CD8-positive, alpha-beta memory T cell (primary cell): ENCODE data around the gene PCDHGB2. TPM values are rescaled to one million over a fixed set of nuclear protein-coding genes. Genes with fewer than 3 reads are reported as not detected.
A peak's percentile ranks its signal among the peaks of the same experiment; 100 is the strongest.

Experiments
- CTCF ChIA-PET: fragments of 350-600 bp; sonication (Branson Sonifier 250); formaldehyde crosslinking; loops from one replicate; lab custom pipeline; 2021; ENCODE audit warnings: antibody characterized with exemption; lab: Charles Lee
- POLR2A ChIA-PET: fragments of 350-600 bp; sonication (Branson Sonifier 250); formaldehyde crosslinking; loops from one replicate; lab custom pipeline; 2021; ENCODE audit warnings: antibody characterized with exemption; lab: Charles Lee
- DNase-seq, 5 donors: peaks; one replicate each; pipeline versions ENCODE4 v3.0.0 to v3.0.0-alpha.2; 2020 to 2022; ENCODE audit warnings: mixed read lengths in 1 of 5
- H3K27ac ChIP-seq: one replicate; pipeline ENCODE4 v1.7.0; 2013; ENCODE audit warnings: low read depth, mild to moderate bottlenecking, low read length, moderate library complexity
- H3K27me3 ChIP-seq: 2 replicates; pipeline ENCODE4 v1.7.0; 2013; ENCODE audit warnings: low read length, mild to moderate bottlenecking; ENCODE audit not compliant: insufficient read depth, poor library complexity, severe bottlenecking
- H3K36me3 ChIP-seq: 2 replicates; pipeline ENCODE4 v1.7.0; 2013; ENCODE audit warnings: mild to moderate bottlenecking, low read length, moderate library complexity; ENCODE audit not compliant: insufficient read depth
- H3K4me1 ChIP-seq: 2 replicates; pipeline ENCODE4 v1.7.0; 2013; ENCODE audit warnings: mild to moderate bottlenecking, low read length, moderate library complexity; ENCODE audit not compliant: insufficient read depth
- H3K4me3 ChIP-seq: 2 replicates; pipeline ENCODE4 v1.7.0; 2013; ENCODE audit warnings: mild to moderate bottlenecking, low read length
- H3K9me3 ChIP-seq: 2 replicates; pipeline ENCODE4 v1.7.0; 2013; ENCODE audit warnings: mild to moderate bottlenecking, low read length
- H3K27ac Mint-ChIP-seq, 8 donors: one replicate each; pipeline ENCODE4 v1.8.0; 2020 to 2021; ENCODE audit warnings: mixed read lengths in 8 of 8, mild to moderate bottlenecking in 6 of 8, inconsistent platforms in 3 of 8, moderate library complexity in 3 of 8
- H3K27me3 Mint-ChIP-seq, 2 donors: one replicate each; pipeline ENCODE4 v1.8.0; 2020 to 2021; ENCODE audit warnings: mixed read lengths in 2 of 2, mild to moderate bottlenecking in 1 of 2, moderate library complexity in 1 of 2
- H3K36me3 Mint-ChIP-seq, 3 donors: one replicate each; pipeline ENCODE4 v1.8.0; 2020 to 2021; ENCODE audit warnings: mixed read lengths in 3 of 3, inconsistent platforms in 1 of 3, mild to moderate bottlenecking in 1 of 3
- H3K4me1 Mint-ChIP-seq, 3 donors: one replicate each; pipeline ENCODE4 v1.8.0; 2020 to 2021; ENCODE audit warnings: mixed read lengths in 3 of 3, inconsistent platforms in 1 of 3, mild to moderate bottlenecking in 1 of 3
- H3K4me3 Mint-ChIP-seq, 7 donors: one replicate each; pipeline ENCODE4 v1.8.0; 2020 to 2021; ENCODE audit warnings: mixed read lengths in 7 of 7, mild to moderate bottlenecking in 6 of 7, moderate library complexity in 4 of 7, inconsistent platforms in 2 of 7
- H3K9me3 Mint-ChIP-seq, 5 donors: one replicate each; pipeline ENCODE4 v1.8.0; 2020 to 2022; ENCODE audit warnings: mixed read lengths in 5 of 5, mild to moderate bottlenecking in 3 of 5, moderate library complexity in 2 of 5, inconsistent platforms in 1 of 5
- polyA plus RNA-seq: library from polyadenylated mRNA; unstranded; fragments of 300-500 nt; fragmentation: Illumina TruSeq; gene quantifications from one replicate; pipeline ENCODE4 v1.2.3, GENCODE V29; 2021
- total RNA-seq, 2 experiments: library from RNA; stranded (reverse); gene quantifications; one replicate each; pipeline ENCODE4 v1.2.3, GENCODE V29; 2021

Gene PCDHGB2
- total and polyA plus RNA-seq, 3 experiments from 2014 or later: 0.09 to 0.40 (median 0.33) TPM

DNA sequence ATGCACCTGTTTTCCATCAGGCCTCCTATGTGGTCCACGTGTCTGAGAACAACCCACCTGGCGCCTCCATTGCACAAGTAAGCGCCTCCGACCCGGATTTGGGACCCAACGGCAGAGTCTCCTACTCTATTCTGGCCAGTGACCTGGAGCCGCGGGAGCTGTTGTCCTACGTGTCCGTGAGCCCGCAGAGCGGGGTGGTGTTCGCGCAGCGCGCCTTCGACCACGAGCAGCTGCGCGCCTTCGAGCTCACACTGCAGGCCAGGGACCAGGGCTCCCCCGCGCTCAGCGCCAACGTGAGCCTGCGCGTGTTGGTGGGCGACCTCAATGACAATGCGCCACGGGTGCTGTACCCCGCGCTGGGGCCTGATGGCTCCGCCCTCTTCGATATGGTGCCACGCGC, 8.2 kb upstream of the PCDHGB2 start:
- H3K36me3 ChIP-seq: no peaks in the 10 kb centered on the region
- H3K4me3 Mint-ChIP-seq: no peak overlapping the region
- no peak for DNase-seq
- peaks cover 2 to 11% (median 3%) of the 10 kb centered on the region in 3 donors for H3K36me3 Mint-ChIP-seq
- no peaks in the 10 kb centered on the region for H3K4me1 Mint-ChIP-seq
- no peaks in the 10 kb centered on the region for H3K4me1 ChIP-seq
- H3K27me3 ChIP-seq: peaks cover 24% of the 10 kb centered on the region
- H3K9me3 Mint-ChIP-seq: peaks cover 0 to 57% (median 29%) of the 10 kb centered on the region in 5 donors
- H3K27me3 Mint-ChIP-seq: peaks cover 56 to 80% of the 10 kb centered on the region in 2 donors
- H3K4me3 ChIP-seq: no peak overlapping the region
- H3K9me3 ChIP-seq: no peaks in the 10 kb centered on the region
- no peak overlapping the region for H3K27ac ChIP-seq
- ChIA-PET CTCF (no interaction called here), POLR2A (no interaction called here)
- no peak overlapping the region for H3K27ac Mint-ChIP-seq

DNA sequence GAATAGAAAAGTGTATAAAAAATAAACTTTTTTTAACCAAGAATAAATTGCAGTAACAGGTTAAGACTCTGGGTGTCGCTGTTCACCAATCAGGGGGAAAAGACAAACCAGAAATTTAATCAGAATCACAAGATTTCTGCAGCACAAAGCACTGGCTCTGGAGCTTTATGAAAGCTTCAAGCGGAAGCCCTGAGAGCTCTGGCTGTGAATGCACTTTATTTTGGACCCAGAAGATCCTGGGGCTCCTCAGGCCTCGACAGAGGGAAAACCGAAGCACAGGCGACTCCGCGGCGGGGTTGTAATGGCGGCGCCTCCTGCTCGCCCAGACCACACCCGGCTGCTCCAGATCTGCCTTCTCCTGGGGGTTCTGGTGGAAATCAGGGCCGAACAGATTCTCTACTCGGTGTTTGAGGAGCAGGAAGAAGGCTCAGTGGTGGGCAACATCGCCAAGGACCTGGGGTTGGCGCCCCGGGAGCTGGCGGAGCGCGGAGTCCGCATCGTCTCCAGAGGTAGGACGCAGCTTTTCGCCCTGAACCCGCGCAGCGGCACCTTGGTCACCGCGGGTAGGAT, 4.8 kb upstream of the PCDHGB2 start, which contains the start of gene PCDHGA4:
Gene PCDHGA4, plus strand, starts transcription at position 122 of the 570 bp plus-strand sequence. Its CDS starts 87 bp downstream, at position 209.
- H3K4me3 ChIP-seq: no peak within 1 kb of the TSS
- CTCF ChIA-PET: interaction anchor here (1.0 to 1.6 kb wide), 2 partner anchors 9 to 20 kb away, joined by 3 to 4 read pairs; partner anchors contain the start of gene PCDHGA5
- peak within 1 kb of the TSS in 4 of 7 donors; percentile 6 to 45 (median 42) for H3K4me3 Mint-ChIP-seq

DNA sequence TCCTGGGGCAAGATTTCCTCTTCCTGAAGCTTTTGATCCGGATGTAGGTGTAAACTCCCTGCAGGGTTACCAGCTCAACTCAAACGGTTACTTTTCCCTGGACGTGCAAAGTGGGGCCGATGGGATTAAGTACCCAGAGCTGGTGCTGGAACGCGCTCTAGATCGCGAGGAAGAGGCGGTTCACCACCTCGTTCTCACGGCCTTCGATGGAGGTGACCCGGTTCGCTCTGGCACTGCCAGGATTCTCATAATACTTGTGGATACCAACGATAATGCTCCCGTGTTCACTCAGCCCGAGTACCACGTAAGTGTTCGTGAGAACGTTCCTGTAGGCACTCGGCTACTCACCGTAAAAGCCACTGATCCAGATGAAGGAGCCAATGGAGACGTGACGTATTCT, 4.2 kb upstream of the PCDHGB2 start:
- CTCF ChIA-PET: interaction anchor here (1.6 kb wide), 1 partner anchor 19 kb away, joined by 4 read pairs; no protein-coding TSS in a partner anchor
- H3K27me3 ChIP-seq: peaks cover 23% of the 10 kb centered on the region
- no peak overlapping the region for H3K27ac ChIP-seq
- peaks cover 3 to 16% (median 4%) of the 10 kb centered on the region in 3 donors for H3K36me3 Mint-ChIP-seq
- DNase-seq: no peak
- H3K4me3 ChIP-seq: no peak overlapping the region
- H3K4me1 ChIP-seq: no peaks in the 10 kb centered on the region
- peaks cover 0 to 55% (median 29%) of the 10 kb centered on the region in 5 donors for H3K9me3 Mint-ChIP-seq
- H3K9me3 ChIP-seq: no peaks in the 10 kb centered on the region
- POLR2A ChIA-PET: no interaction called here
- H3K27me3 Mint-ChIP-seq: peaks cover 56 to 76% of the 10 kb centered on the region in 2 donors
- H3K4me3 Mint-ChIP-seq: no peak overlapping the region
- peaks cover 0 to 8% (median 2%) of the 10 kb centered on the region in 3 donors for H3K4me1 Mint-ChIP-seq
- H3K36me3 ChIP-seq: no peaks in the 10 kb centered on the region
- no peak overlapping the region for H3K27ac Mint-ChIP-seq

More for the DNA sequence above, 4.8 kb upstream of the PCDHGB2 start, which contains the start of gene PCDHGA4:
- Histone ChIP-seq H3K9me3 (no peaks in the 10 kb centered on the region), H3K36me3 (no peaks in the 10 kb centered on the region), H3K4me1 (no peaks in the 10 kb centered on the region), H3K27me3 (peaks cover 24% of the 10 kb centered on the region), H3K27ac (no peak within 1 kb of the TSS)
- peaks cover 0 to 55% (median 33%) of the 10 kb centered on the region in 5 donors for H3K9me3 Mint-ChIP-seq
- peaks cover 0 to 2% (median 2%) of the 10 kb centered on the region in 3 donors for H3K4me1 Mint-ChIP-seq
- no peak for DNase-seq
- H3K27ac Mint-ChIP-seq: no peak within 1 kb of the TSS
- peaks cover 2 to 16% (median 5%) of the 10 kb centered on the region in 3 donors for H3K36me3 Mint-ChIP-seq
- peaks cover 56 to 76% of the 10 kb centered on the region in 2 donors for H3K27me3 Mint-ChIP-seq
- POLR2A ChIA-PET: no interaction called here

DNA sequence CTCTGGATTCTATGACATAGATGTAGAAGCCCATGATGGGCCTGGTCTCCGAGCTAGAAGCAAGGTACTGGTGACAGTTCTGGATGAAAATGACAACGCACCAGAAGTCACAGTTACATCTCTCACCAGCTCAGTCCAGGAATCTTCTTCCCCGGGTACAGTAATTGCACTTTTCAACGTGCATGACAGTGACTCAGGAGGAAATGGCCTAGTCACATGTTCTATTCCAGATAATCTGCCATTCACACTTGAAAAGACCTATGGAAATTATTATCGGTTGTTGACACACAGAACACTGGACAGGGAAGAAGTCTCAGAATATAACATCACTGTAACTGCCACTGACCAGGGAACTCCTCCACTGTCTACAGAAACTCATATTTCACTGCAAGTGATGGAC, 3.7 kb upstream of the PCDHGB2 start:
- H3K27me3 ChIP-seq: peaks cover 18% of the 10 kb centered on the region
- H3K36me3 ChIP-seq: no peaks in the 10 kb centered on the region
- peaks cover 0 to 55% (median 34%) of the 10 kb centered on the region in 5 donors for H3K9me3 Mint-ChIP-seq
- ChIA-PET CTCF (interaction anchor here (1.6 kb wide), 1 partner anchor 19 kb away, joined by 4 read pairs; no protein-coding TSS in a partner anchor), POLR2A (no interaction called here)
- no peaks in the 10 kb centered on the region for H3K9me3 ChIP-seq
- peaks cover 53 to 76% of the 10 kb centered on the region in 2 donors for H3K27me3 Mint-ChIP-seq
- no peak overlapping the region for H3K4me3 ChIP-seq
- no peaks in the 10 kb centered on the region for H3K4me1 ChIP-seq
- no peak overlapping the region for H3K27ac Mint-ChIP-seq
- no peak for DNase-seq
- H3K4me1 Mint-ChIP-seq: peaks cover 0 to 10% (median 2%) of the 10 kb centered on the region in 3 donors
- H3K27ac ChIP-seq: no peak overlapping the region
- H3K4me3 Mint-ChIP-seq: peak overlapping the region in 3 of 7 donors; percentile 2 to 30 (median 4)
- H3K36me3 Mint-ChIP-seq: peaks cover 4 to 19% (median 6%) of the 10 kb centered on the region in 3 donors

DNA sequence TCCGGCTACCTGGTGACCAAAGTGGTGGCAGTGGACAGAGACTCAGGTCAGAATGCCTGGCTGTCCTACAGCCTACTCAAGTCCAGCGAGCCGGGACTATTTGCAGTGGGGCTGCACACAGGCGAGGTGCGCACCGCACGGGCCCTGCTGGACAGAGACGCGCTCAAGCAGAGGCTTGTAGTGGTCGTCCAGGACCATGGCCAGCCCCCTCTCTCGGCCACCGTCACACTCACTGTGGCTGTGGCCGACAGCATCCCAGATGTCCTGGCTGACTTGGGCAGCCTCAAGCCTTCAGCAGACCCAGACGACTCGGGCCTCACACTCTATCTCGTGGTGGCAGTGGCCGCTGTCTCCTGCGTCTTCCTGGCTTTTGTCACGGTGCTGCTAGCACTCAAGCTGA, 2.8 kb upstream of the PCDHGB2 start:
- Histone ChIP-seq H3K27ac (no peak overlapping the region), H3K9me3 (no peaks in the 10 kb centered on the region), H3K4me3 (no peak overlapping the region), H3K4me1 (no peaks in the 10 kb centered on the region), H3K36me3 (no peaks in the 10 kb centered on the region), H3K27me3 (peaks cover 15% of the 10 kb centered on the region)
- ChIA-PET POLR2A (no interaction called here), CTCF (no interaction called here)
- Mint-ChIP-seq H3K36me3 (peaks cover 4 to 22% (median 6%) of the 10 kb centered on the region in 3 donors), H3K4me3 (no peak overlapping the region), H3K27ac (no peak overlapping the region), H3K27me3 (peaks cover 55 to 76% of the 10 kb centered on the region in 2 donors), H3K4me1 (peaks cover 0 to 10% (median 2%) of the 10 kb centered on the region in 3 donors), H3K9me3 (peaks cover under 1 to 54% (median 36%) of the 10 kb centered on the region in 5 donors)
- DNase-seq: no peak

DNA sequence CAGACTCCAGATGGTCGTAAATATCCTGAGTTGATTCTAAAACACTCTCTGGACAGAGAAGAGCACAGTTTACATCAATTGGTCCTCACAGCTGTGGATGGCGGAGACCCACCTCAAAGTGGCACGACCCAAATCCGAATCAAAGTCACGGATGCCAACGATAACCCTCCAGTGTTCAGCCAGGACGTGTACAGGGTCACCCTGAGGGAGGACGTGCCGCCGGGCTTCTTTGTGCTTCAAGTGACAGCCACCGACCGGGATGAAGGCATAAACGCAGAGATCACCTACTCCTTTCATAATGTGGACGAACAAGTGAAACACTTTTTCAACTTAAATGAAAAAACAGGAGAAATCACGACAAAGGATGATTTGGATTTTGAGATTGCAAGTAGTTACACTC, 891 bp downstream of the PCDHGB2 start:
- no peaks in the 10 kb centered on the region for H3K4me1 ChIP-seq
- Mint-ChIP-seq H3K4me1 (peaks cover 0 to 10% (median 2%) of the 10 kb centered on the region in 3 donors), H3K27ac (peak overlapping the region in 2 of 8 donors; percentile 43 to 55), H3K27me3 (peaks cover 70 to 84% of the 10 kb centered on the region in 2 donors), H3K4me3 (peak overlapping the region in 1 of 7 donors; percentile 90), H3K36me3 (peaks cover 3 to 25% (median 3%) of the 10 kb centered on the region in 3 donors), H3K9me3 (peaks cover 21 to 67% (median 60%) of the 10 kb centered on the region in 5 donors)
- POLR2A ChIA-PET: no interaction called here
- DNase-seq: no peak
- no peak overlapping the region for H3K4me3 ChIP-seq
- H3K27me3 ChIP-seq: peaks cover 23% of the 10 kb centered on the region
- H3K9me3 ChIP-seq: peaks cover 13% of the 10 kb centered on the region
- no peak overlapping the region for H3K27ac ChIP-seq
- H3K36me3 ChIP-seq: no peaks in the 10 kb centered on the region
- CTCF ChIA-PET: interaction anchor here (1.1 to 1.4 kb wide), 2 partner anchors 42 to 203 kb away, joined by 3 to 4 read pairs; no protein-coding TSS in a partner anchor

DNA sequence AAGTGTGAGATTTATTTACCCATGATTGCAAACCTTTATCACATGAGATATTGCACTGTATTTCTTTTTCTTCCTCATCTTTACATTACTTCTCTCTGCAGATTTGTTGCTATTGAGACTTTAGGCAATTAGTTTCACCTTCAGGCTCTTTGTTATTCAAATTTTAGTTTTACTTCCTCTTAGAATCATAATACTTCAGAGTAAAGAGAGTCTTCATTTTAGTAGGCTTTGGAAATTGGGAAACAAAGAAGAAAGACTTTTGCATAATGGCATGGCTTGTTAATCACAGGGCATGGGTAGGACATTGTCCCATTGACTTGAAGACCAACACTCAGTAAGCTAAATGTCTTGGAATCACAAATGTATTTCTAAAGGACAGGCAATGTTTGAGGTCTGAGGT, 2.9 kb downstream of the PCDHGB2 start:
- Mint-ChIP-seq H3K27me3 (peaks cover 71 to 78% of the 10 kb centered on the region in 2 donors), H3K9me3 (peaks cover 22 to 62% (median 57%) of the 10 kb centered on the region in 5 donors), H3K4me3 (no peak overlapping the region), H3K4me1 (peaks cover 0 to 10% (median 2%) of the 10 kb centered on the region in 3 donors), H3K36me3 (peaks cover 3 to 22% (median 3%) of the 10 kb centered on the region in 3 donors), H3K27ac (peak overlapping the region in 1 of 8 donors; percentile 64)
- no peak overlapping the region for H3K4me3 ChIP-seq
- no peaks in the 10 kb centered on the region for H3K36me3 ChIP-seq
- DNase-seq: no peak
- H3K27ac ChIP-seq: no peak overlapping the region
- peaks cover 13% of the 10 kb centered on the region for H3K9me3 ChIP-seq
- ChIA-PET CTCF (no interaction called here), POLR2A (no interaction called here)
- no peaks in the 10 kb centered on the region for H3K4me1 ChIP-seq
- peaks cover 28% of the 10 kb centered on the region for H3K27me3 ChIP-seq
